Measurements from ENCODE around the gene C6. TPM values are rescaled to one million over a fixed set of nuclear protein-coding genes. Genes with fewer than 3 reads are reported as not detected.

C6 gene
- total and polyA plus RNA-seq, 2 of the 13 experiments (the other 11 are each of a cell fraction or from before 2014, with no cell fraction given), result 0.28 to 4.7 TPM

- ATAC-seq, result peak; percentile 51
- CTCF ChIA-PET (ENCODE audit: low intra/inter-chr PET ratio, low total read pairs), result no interaction called here
- FAIRE-seq, result no peak
Measured at GRCh38 chr5:41214182-41214581, 850 bp upstream of the C6 start.

GRCh38 chr5:41212935-41213334 is 397 bp downstream of the C6 start:
- 0% methylated on average over 1 of the region's 1 CpG for WGBS (ENCODE audit: low lambda C conversion rate)
- no peak overlapping the region for H3K9ac ChIP-seq (ENCODE audit: insufficient read depth, low read depth, low read length)
- POLR2A ChIA-PET, result no interaction called here
- intact Hi-C loops (cut with micrococcal nuclease; ENCODE audit: unreplicated experiment), result loop anchor here (5.0 kb wide), 1 partner anchor 311 kb away; no protein-coding TSS in a partner anchor
- in situ Hi-C loops (cut with HindIII; ENCODE audit: extremely low pct_ligation_motif_present, low pct_unique_long_range_greater_than_20kb), result no loop called here
- H2AFZ ChIP-seq (ENCODE audit: low read length), result no peak overlapping the region
- H3K36me3 ChIP-seq (replicated peaks in 1 of 2; ENCODE audit: control insufficient read depth in 1 of 2, insufficient read depth in 2 of 2, low read length in 2 of 2), result no peaks in the 10 kb centered on the region
- ATAC-seq, result peak; percentile 63
- peak overlapping the region; percentile 57 for H3K27ac ChIP-seq (ENCODE audit: extremely low read length, insufficient read depth, low read length)
- no peak for FAIRE-seq
- no peaks in the 10 kb centered on the region for H4K20me1 ChIP-seq (ENCODE audit: insufficient read depth, low read length)
- H3K27me3 ChIP-seq (ENCODE audit: control insufficient read depth in 1 of 2, insufficient read depth in 2 of 2, low read length in 2 of 2), result no peaks in the 10 kb centered on the region
- no TSS peak for BruUV-seq (replicated peaks)
- peaks cover 30% of the 10 kb centered on the region for H3K4me1 ChIP-seq (ENCODE audit: insufficient read depth, low read length)
- no peaks in the 10 kb centered on the region for H3K9me3 ChIP-seq (ENCODE audit: low read length)
- CTCF ChIA-PET (ENCODE audit: low intra/inter-chr PET ratio, low total read pairs), result no interaction called here
- H3K79me2 ChIP-seq (ENCODE audit: insufficient read depth, low read length), result no peaks in the 10 kb centered on the region
- no peak for DNase-seq (ENCODE audit: low spot score)
- no peak overlapping the region; a peak in 1 of 6 replicates for H3K4me3 ChIP-seq (replicated peaks in 1 of 3; ENCODE audit: insufficient read depth in 1 of 3, low read depth in 2 of 3, low read length in 3 of 3)
- no peak overlapping the region for H3K4me2 ChIP-seq (ENCODE audit: low read depth, low read length)
- TF ChIP-seq NCOA1 (CRISPR knock-in tag; IDR thresholded peaks at IDR 0.05), result no peak
- no peak for TF ChIP-seq FIP1L1 (IDR thresholded peaks at IDR 0.05; ENCODE audit: borderline replicate concordance, insufficient read depth, low read depth, low read length)
- TF ChIP-seq ZNF382 (CRISPR knock-in tag; IDR thresholded peaks at IDR 0.05; ENCODE audit: borderline replicate concordance), result no peak
- TF ChIP-seq KIAA2018 (CRISPR knock-in tag; IDR thresholded peaks at IDR 0.05; ENCODE audit: borderline replicate concordance), result no peak
- no peak for TF ChIP-seq KAT7 (CRISPR knock-in tag; IDR thresholded peaks at IDR 0.05; ENCODE audit: borderline replicate concordance)

More at GRCh38 chr5:41214182-41214581, 850 bp upstream of the C6 start:
- H3K9me3 ChIP-seq (ENCODE audit: low read length), result no peaks in the 10 kb centered on the region
- intact Hi-C loops (cut with micrococcal nuclease; ENCODE audit: unreplicated experiment) (loop anchor here (5.0 kb wide), 1 partner anchor 312 kb away; no protein-coding TSS in a partner anchor), in situ Hi-C loops (cut with HindIII; ENCODE audit: extremely low pct_ligation_motif_present, low pct_unique_long_range_greater_than_20kb) (no loop called here)
- TF ChIP-seq SRY (CRISPR knock-in tag; IDR thresholded peaks at IDR 0.05) (no peak), MAFF (IDR thresholded peaks at IDR 0.05; ENCODE audit: low read depth, low read length) (peak; percentile 79), MAFK (conservative IDR thresholded peaks at IDR 0.05 in 1 of 2, IDR thresholded peaks at IDR 0.05 in 1 of 2; ENCODE audit: low read length in 2 of 2) (peak; percentile 83 to 90), MXD3 (CRISPR knock-in tag; IDR thresholded peaks at IDR 0.05) (no peak), HNF4A (CRISPR knock-in tag; IDR thresholded peaks at IDR 0.05) (peak; percentile 41; the same call in 1 of the 2 replicates), RFX3 (CRISPR knock-in tag; IDR thresholded peaks at IDR 0.05) (no peak)
- no peak overlapping the region for H3K4me3 ChIP-seq (replicated peaks in 1 of 3; ENCODE audit: insufficient read depth in 1 of 3, low read depth in 2 of 3, low read length in 3 of 3)
- H3K27me3 ChIP-seq (ENCODE audit: control insufficient read depth in 1 of 2, insufficient read depth in 2 of 2, low read length in 2 of 2), result no peaks in the 10 kb centered on the region
- no peaks in the 10 kb centered on the region for H3K36me3 ChIP-seq (replicated peaks in 1 of 2; ENCODE audit: control insufficient read depth in 1 of 2, insufficient read depth in 2 of 2, low read length in 2 of 2)
- no peak overlapping the region for H3K4me2 ChIP-seq (ENCODE audit: low read depth, low read length)
- H3K9ac ChIP-seq (ENCODE audit: insufficient read depth, low read depth, low read length), result no peak overlapping the region
- no peaks in the 10 kb centered on the region for H3K79me2 ChIP-seq (ENCODE audit: insufficient read depth, low read length)
- H3K4me1 ChIP-seq (ENCODE audit: insufficient read depth, low read length), result peaks cover 30% of the 10 kb centered on the region
- H3K27ac ChIP-seq (ENCODE audit: extremely low read length, insufficient read depth, low read length), result peak overlapping the region; percentile 16
- no peaks in the 10 kb centered on the region for H4K20me1 ChIP-seq (ENCODE audit: insufficient read depth, low read length)
- BruUV-seq (replicated peaks), result no TSS peak
- H2AFZ ChIP-seq (ENCODE audit: low read length), result no peak overlapping the region
- DNase-seq (ENCODE audit: low spot score), result peak; percentile 4
- POLR2A ChIA-PET, result no interaction called here

Measured in HepG2 (cell line).